Suprapubic skin (tissue), 4 donors: ENCODE data around the gene PRKN. TPM values are rescaled to one million over a fixed set of nuclear protein-coding genes. Genes with fewer than 3 reads are reported as not detected.

Experiments
- DNase-seq, 2 donors: peaks; one replicate each; pipeline ENCODE4 v3.0.0-alpha.2; 2019; ENCODE audit warnings: low spot score in 2 of 2
- H3K27ac ChIP-seq: fragments of 200-600 bp; sonication (generic); one replicate; pipeline ENCODE4 v1.5.1; 2019
- H3K27me3 ChIP-seq: fragments of 200-600 bp; sonication (generic); one replicate; pipeline ENCODE4 v1.5.1; 2019
- H3K36me3 ChIP-seq: fragments of 200-600 bp; sonication (generic); one replicate; pipeline ENCODE4 v1.5.1; 2019
- H3K4me1 ChIP-seq: fragments of 200-600 bp; sonication (generic); one replicate; pipeline ENCODE4 v1.5.1; 2019
- H3K4me3 ChIP-seq: fragments of 200-600 bp; sonication (generic); one replicate; pipeline ENCODE4 v1.5.1; 2019; ENCODE audit warnings: mild to moderate bottlenecking
- H3K9me3 ChIP-seq: fragments of 200-600 bp; sonication (generic); one replicate; pipeline ENCODE4 v1.5.1; 2019
- EP300 ChIP-seq: sonication (generic); formaldehyde crosslinking; IDR thresholded peaks from one replicate; pipeline ENCODE4 v1.6.1; 2017; ENCODE audit warnings: antibody characterized with exemption
- POLR2A ChIP-seq, 2 donors: fragments of 450-650 bp; IDR thresholded peaks; one replicate each; pipeline ENCODE4 v1.6.1; 2017; ENCODE audit warnings: antibody characterized with exemption in 2 of 2, mild to moderate bottlenecking in 2 of 2, moderate library complexity in 2 of 2
- POLR2AphosphoS5 ChIP-seq, 3 donors: sonication (generic); formaldehyde crosslinking; IDR thresholded peaks; one replicate each; pipeline ENCODE4 v1.6.1; 2017; ENCODE audit warnings: antibody characterized with exemption in 3 of 3
- WGBS: methylation state at CpG from one replicate; pipeline ENCODE4 v1.1.5; 2018; 5-methylcytosine and 5-hydroxymethylcytosine counted together
- total RNA-seq, 4 donors: library from RNA; depleted of rRNA; stranded (reverse); fragments of >200 nt; gene quantifications; one replicate each; pipeline ENCODE4 v1.1.0, GENCODE V29; 2016
- TF ChIP-seq, protein P1 (sequence below), 2 donors: fragments of 200-600 bp in 1 of 2; fragments of 450-650 bp in 1 of 2; sonication (generic) in 1 of 2; IDR thresholded peaks; one replicate each; pipeline ENCODE4 v1.5.1; 2016 to 2019; ENCODE audit warnings: antibody characterized with exemption in 2 of 2, mild to moderate bottlenecking in 1 of 2, moderate library complexity in 1 of 2

PRKN gene
- total RNA-seq, 4 donors from 2014 or later: 7.2 to 22.8 (median 14.4) TPM

DNA sequence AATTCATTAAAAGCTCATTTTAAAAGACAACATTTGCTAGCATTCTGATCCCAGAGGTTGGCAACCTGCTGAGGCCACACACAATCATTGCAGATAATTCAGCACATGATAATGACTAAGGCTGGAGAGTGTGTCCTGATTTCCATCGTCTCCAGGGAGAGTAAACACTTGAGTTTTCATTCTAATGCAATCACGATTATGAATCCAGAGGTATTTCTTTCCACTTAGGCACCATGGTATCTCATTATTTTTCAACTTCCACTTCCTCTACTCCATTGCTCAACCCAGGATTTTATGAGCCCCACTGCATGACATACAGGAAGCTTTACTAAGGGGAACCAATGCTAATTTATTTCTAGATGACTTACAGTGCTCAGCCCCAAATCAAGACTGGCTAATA lies 1179.9 kb downstream of the PRKN start:
- 37% methylated on average over 2 of the region's 2 CpGs for WGBS
- Histone ChIP-seq H3K4me3 (no peak overlapping the region), H3K4me1 (no peaks in the 10 kb centered on the region), H3K27ac (no peak overlapping the region), H3K9me3 (peaks cover 2% of the 10 kb centered on the region), H3K36me3 (no peaks in the 10 kb centered on the region), H3K27me3 (no peaks in the 10 kb centered on the region)
- DNase-seq: no peak
- TF ChIP-seq POLR2A (IDR thresholded peaks at IDR 0.05) (no peak), POLR2AphosphoS5 (IDR thresholded peaks at IDR 0.05) (no peak), EP300 (no peak)
- TF ChIP-seq, protein P1, sequence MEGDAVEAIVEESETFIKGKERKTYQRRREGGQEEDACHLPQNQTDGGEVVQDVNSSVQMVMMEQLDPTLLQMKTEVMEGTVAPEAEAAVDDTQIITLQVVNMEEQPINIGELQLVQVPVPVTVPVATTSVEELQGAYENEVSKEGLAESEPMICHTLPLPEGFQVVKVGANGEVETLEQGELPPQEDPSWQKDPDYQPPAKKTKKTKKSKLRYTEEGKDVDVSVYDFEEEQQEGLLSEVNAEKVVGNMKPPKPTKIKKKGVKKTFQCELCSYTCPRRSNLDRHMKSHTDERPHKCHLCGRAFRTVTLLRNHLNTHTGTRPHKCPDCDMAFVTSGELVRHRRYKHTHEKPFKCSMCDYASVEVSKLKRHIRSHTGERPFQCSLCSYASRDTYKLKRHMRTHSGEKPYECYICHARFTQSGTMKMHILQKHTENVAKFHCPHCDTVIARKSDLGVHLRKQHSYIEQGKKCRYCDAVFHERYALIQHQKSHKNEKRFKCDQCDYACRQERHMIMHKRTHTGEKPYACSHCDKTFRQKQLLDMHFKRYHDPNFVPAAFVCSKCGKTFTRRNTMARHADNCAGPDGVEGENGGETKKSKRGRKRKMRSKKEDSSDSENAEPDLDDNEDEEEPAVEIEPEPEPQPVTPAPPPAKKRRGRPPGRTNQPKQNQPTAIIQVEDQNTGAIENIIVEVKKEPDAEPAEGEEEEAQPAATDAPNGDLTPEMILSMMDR (IDR thresholded peaks at IDR 0.05): no peak

DNA sequence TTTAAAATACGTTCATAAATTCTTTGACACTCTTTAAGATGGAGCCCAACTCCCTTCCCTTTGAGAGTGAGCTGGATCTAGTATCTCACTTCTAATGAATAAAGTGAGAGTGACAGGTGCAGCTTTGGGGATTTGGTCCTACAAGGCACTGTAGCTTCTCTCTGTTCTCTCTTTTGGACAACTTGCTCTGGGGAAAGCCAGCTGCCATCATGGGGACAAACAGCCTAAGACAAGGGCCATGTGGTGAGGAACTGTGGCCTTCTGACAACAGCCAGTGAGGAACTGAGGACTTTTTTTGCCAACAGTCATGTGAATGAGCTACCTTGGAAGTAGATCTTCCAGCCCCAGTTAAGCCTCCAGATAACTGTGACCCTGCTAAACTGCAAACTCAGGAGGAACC lies 1180.9 kb downstream of the PRKN start:
- Histone ChIP-seq H3K9me3 (peaks cover 2% of the 10 kb centered on the region), H3K4me3 (no peak overlapping the region), H3K27ac (no peak overlapping the region), H3K27me3 (no peaks in the 10 kb centered on the region), H3K36me3 (no peaks in the 10 kb centered on the region), H3K4me1 (no peaks in the 10 kb centered on the region)
- no peak for TF ChIP-seq POLR2AphosphoS5 (IDR thresholded peaks at IDR 0.05)
- TF ChIP-seq, protein P1 (IDR thresholded peaks at IDR 0.05): no peak
- TF ChIP-seq EP300: no peak
- TF ChIP-seq POLR2A (IDR thresholded peaks at IDR 0.05): no peak
- DNase-seq: no peak
- WGBS: 100% methylated on average over 1 of the region's 1 CpG

DNA sequence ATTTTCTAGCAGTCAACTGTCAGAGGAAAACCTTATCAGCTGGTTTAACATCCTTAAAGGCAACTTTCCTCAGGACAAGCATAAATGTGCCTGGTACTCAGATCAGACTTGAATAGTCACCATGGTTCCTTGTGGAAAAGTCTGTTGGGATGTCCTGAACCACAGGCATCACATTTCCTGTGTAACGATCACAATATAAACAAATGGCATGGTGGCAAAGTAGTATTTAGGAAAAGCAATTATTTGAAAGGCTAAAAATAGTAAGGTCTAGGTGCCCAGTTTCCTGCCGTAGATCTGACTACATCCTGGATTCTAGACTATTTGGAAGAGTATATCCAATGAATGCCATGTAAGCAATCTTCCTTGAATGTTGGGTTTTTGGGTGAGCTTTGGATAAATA lies 1181.8 kb downstream of the PRKN start:
- no peaks in the 10 kb centered on the region for H3K9me3 ChIP-seq
- 79% methylated on average over 2 of the region's 2 CpGs for WGBS
- TF ChIP-seq, protein P1 (IDR thresholded peaks at IDR 0.05): no peak
- TF ChIP-seq EP300 (no peak), POLR2A (IDR thresholded peaks at IDR 0.05) (no peak), POLR2AphosphoS5 (IDR thresholded peaks at IDR 0.05) (no peak)
- DNase-seq: no peak
- no peaks in the 10 kb centered on the region for H3K27me3 ChIP-seq
- no peak overlapping the region for H3K4me3 ChIP-seq
- no peaks in the 10 kb centered on the region for H3K36me3 ChIP-seq
- no peak overlapping the region for H3K27ac ChIP-seq
- H3K4me1 ChIP-seq: no peaks in the 10 kb centered on the region

DNA sequence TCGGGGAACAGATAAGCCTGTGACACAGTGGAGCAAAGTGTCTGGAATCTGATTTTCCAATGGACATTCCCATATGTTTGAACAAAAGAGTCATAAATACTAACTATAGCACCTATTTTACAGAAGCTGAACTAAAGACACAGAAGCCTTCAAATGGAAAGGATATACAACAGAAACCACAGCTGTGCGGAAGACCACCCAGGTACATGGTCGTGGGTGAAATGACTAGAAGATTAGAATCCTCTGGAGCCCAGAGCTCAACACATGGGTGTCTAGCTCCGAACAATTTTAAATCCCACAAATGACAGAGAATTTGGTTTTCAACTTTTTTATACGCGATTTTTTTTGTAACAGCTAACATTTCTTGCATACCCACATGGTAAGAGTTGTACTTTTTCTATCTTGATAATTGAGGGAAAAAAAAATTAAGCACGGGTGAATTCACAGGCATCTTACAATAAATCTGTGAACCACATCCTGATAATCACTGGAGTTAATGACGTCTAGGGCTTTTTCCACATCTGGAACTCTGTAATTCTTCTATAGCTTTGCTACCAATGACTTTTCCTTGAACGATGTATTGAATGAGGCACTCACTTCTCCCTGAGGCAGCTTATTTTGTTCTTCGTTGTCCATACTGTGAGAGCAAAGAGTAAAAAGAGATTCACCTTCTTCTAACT lies 1182.6 kb downstream of the PRKN start:
- TF ChIP-seq POLR2A (IDR thresholded peaks at IDR 0.05) (no peak), POLR2AphosphoS5 (IDR thresholded peaks at IDR 0.05) (no peak), EP300 (no peak)
- TF ChIP-seq, protein P1 (IDR thresholded peaks at IDR 0.05): no peak
- 82% methylated on average over 10 of the region's 10 CpGs for WGBS
- DNase-seq: no peak

DNA sequence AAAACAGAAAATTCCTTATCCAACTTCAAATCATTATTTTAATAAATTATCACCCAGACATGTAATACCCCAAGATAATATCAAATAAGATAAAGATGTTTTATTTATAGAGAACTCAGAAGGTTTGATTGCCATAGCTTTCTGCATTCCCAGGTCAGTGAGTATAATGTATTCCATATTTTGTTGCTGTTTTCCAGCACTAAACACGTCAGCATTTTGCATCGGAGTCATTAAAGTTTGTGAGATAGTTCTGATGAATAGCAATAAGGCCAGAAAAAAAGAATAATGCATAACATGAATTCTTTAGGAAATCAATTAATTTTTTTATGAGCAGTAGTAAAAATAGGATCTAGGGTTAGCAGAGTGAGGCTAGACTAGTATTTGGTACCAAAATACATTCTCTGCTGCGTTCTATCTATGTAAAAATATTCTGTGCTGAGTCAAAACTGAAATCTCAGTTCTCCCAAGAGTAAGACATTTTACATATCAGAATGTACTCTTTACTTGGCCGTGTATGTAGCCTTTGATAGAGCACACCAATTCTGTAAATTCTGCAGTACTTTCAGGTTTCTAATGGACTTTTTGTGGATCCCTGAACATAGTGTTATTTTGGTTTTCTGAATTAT lies 1183.8 kb downstream of the PRKN start:
- Histone ChIP-seq H3K27me3 (no peaks in the 10 kb centered on the region), H3K9me3 (no peaks in the 10 kb centered on the region), H3K27ac (no peak overlapping the region), H3K4me3 (no peak overlapping the region), H3K4me1 (no peaks in the 10 kb centered on the region), H3K36me3 (no peaks in the 10 kb centered on the region)
- TF ChIP-seq EP300 (no peak), POLR2AphosphoS5 (IDR thresholded peaks at IDR 0.05) (no peak), POLR2A (IDR thresholded peaks at IDR 0.05) (no peak)
- TF ChIP-seq, protein P1 (IDR thresholded peaks at IDR 0.05): no peak
- DNase-seq: no peak
- 59% methylated on average over 4 of the region's 4 CpGs for WGBS

More for the DNA sequence above, 1182.6 kb downstream of the PRKN start:
- Histone ChIP-seq H3K27ac (no peak overlapping the region), H3K4me1 (no peaks in the 10 kb centered on the region), H3K9me3 (no peaks in the 10 kb centered on the region), H3K36me3 (no peaks in the 10 kb centered on the region), H3K27me3 (no peaks in the 10 kb centered on the region), H3K4me3 (no peak overlapping the region)
